ENCODE data around the gene ZNF445.
"Not testable (repeated sequence)": the region's sequence is repeated elsewhere in the genome, so short reads cannot be mapped to it uniquely, and the experiment has no call there.

Gene ZNF445

DNA sequence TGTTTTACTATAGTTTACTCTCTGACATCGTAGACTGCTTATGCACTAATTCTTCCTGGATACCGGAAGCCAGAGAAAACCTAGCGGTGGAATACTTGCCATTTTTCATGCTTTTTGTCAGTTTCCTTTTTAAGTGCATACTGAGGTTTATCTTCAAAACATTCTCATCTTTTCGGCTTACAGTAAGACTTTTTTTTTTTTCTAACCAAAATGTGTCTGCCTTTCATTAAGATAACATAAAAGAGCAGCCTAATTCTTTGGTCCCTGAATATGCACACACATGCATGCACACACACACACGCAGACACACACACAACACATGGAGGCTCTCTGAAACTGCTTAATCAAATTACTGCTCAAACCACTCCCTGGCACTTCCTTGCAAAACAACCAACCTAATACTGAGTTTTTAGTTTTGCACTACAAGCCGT lies 1.3 kb downstream of the ZNF445 start:
- no peak for DNase-seq (ENCODE audit: low read depth in 3 of 3)

DNA sequence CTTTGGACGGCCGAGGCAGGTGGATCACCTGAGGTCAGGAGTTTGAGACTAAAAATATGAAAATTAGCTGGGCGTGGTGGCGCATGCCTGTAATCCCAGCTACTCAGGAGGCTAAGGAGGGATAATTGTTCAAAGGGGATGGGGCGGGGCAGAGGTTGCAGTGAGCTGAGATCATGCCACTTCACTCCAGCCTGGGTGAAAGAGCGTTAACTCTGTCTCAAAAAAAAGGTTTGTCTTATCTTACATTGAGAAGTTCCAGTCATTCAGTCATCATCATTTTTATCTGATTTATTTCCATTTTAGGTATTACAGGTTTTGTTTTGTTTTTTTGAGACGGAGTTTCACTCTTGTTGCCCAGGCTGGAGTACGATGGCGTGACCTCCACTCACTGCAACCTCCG lies 2.6 kb downstream of the ZNF445 start:
- not testable (repeated sequence) for DNase-seq (ENCODE audit: low read depth in 3 of 3)

DNA sequence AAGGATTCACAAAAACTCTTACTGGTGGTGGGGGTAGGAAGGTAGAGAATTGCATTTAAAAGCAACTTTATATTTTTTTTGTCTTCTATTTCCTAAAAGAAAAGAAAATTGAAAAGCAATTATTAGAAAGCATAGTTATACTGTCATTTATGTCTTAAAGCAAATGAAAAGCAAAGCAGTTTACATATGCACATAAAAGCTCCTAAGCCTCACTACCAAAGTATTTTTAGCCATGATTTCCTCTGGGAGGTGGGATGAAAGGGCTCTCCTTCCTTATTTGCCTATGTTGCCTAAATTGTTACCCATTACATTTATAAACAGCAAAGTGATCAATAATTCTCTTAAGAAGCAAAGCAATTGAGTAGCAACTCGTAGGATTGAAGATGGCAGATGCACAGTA lies 7.0 kb downstream of the ZNF445 start:
- DNase-seq (ENCODE audit: low read depth in 3 of 3): no peak

DNA sequence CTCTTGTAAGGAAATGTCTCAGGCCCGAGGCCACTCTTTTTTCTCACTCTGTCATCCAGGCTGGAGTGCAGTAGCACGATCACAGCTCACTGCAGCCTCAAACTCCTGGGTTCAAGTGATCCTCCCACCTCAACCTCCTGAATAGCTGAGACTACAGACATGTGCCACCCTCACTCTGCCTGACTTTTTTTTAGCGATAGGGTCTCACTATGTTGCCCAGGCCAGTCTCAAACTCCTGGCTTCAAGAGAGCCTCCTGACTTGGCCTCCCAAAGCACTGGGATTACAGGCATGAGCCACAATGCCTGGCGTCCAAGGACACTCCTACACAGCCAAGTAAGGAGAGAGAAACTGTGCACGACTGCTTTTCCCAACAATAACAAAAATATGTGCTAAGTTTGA lies 7.6 kb downstream of the ZNF445 start:
- DNase-seq (ENCODE audit: low read depth in 3 of 3): no peak

DNA sequence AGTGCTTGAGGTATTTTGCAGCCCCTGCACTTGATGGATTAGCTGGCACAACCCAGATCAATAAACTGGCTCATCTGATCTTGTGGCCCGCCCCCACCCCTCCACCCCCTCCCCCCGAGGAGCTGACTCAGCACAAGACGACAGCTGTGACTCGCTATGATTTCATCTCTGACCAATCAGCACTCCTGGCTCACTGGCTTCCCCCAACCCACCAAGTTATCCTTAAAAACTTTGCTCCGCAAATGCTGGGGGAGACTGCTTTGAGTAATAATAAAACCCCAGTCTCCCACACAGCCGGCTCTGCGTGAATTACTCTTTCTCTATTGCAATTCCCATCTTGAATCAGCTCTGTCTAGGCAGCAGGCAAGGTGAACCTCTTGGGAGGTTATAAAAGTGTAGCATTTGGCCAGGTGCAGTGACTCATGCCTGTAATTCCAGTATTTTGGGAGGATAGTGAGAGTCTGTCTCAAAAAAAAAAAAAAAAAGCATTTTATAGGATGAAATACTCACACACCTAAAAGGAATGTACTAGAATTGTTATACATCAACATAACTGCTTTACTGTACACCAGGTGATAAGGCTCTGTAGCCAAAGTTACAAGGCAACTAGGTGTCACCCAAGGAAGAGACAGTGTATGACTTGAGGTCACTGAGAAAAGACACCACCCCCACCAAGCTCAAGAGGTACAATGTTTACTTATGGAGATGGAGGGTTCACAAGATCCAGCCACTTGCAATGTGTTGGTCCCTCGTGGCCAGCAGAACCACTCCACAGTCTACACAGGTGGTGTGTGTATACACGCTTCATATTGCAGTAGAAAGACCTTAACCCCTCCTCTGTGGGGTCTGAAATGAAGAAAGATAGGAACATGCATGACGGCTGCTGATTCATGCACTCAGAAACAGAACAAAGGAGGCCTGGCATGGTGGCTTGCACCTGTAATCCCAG lies 8.6 kb downstream of the ZNF445 start:
- DNase-seq (ENCODE audit: low read depth in 3 of 3): no peak

DNA sequence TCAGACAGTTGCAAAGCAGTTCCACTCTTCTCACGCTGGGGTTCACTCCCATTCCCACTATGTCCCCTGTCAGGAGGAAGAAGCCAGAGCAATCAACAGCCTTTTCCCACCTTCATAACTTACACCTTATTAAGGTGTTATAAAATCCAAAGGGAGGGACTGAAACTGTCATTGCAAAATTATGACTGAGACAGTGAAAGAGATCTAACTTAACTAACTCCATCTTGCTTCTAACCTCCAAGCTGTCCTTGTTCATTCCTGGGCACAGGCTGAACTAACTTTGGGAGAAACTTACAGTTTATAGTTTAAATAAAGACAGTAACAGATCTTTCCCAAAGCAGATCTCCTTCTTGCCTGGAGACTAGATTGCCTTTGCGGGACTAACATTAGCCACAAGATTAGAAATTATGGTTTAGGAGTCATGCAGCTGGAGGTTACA lies 9.4 kb downstream of the ZNF445 start:
- not testable (repeated sequence) for DNase-seq (ENCODE audit: low read depth in 3 of 3)

DNA sequence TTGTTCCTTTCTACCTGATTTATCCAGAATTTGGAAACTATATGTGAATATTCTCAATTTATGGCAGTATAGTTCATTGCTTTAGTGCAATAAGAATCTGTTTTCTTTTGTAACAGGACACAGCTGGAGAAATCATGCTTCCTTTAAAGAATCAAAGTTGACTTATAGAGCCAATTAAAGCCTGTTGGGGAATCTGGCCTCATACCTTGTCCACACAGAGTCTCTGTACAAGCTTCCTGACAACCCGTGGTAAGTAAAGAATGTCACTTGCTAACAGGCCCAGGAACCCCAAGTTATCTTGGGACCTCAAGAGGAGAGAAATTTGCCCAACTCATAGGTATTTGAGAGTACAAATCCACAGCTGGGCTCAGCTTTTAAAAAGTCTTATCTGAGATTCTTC lies 10.2 kb downstream of the ZNF445 start:
- no peak for DNase-seq (ENCODE audit: low read depth in 3 of 3)

DNA sequence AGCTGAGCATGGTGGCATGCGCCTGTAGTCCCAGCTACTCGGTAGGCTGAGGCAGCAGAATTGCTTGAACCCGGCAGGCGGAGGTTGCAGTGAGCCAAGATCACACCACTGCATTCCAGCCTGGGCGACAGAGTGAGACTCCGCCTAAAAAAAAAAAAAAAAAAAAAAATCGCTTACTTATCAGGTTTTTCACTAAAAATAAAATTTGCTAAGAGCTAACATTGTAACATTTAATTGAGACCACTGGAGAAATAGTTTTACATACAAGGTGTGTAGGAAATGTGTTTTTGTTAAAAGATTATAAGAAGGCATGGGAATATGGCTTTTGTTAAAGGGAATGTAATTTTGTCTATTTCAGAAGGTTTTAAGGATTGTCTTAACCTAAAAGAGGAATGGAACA lies 12.6 kb downstream of the ZNF445 start:
- not testable (repeated sequence) for DNase-seq (ENCODE audit: low read depth in 3 of 3)

DNA sequence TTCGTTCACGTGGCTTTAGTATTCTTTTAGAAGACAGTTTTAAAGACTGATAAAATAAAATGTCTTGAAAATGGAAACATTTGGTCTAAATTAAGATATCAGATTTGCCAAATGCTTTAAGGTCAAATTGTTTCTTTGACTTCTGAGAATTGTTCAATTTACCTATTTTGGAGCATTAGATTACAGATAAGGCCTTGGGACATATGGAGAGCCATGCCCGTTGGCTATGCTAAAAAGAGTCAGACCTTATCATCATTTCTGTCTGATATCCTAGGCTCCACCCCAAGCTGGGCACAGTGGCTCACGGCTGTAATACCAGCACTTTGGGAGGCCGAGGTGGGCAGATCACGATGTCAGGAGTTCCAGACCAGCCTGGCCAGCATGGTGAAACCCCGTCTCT lies 13.0 kb downstream of the ZNF445 start:
- no peak for DNase-seq (ENCODE audit: low read depth in 3 of 3)

DNA sequence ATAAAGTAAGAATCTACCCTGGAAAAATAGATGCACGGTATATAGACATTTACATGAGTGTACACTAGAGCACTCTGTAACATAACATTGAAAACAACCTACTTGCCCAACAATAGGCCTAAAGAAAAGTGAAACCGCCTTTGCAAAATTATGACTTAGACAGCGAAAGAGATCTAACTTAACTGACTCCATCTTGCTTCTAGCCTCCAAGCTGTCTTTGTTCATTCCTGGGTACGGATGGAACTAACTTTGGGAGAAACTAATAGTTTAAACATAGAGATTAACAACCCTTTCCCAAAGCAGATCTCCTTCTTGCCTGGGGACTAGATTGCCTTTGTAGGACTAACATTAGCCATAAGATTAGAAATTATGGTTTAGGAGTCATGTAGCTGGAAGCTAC lies 17.4 kb downstream of the ZNF445 start:
- not testable (repeated sequence) for DNase-seq (ENCODE audit: low read depth in 3 of 3)

DNA sequence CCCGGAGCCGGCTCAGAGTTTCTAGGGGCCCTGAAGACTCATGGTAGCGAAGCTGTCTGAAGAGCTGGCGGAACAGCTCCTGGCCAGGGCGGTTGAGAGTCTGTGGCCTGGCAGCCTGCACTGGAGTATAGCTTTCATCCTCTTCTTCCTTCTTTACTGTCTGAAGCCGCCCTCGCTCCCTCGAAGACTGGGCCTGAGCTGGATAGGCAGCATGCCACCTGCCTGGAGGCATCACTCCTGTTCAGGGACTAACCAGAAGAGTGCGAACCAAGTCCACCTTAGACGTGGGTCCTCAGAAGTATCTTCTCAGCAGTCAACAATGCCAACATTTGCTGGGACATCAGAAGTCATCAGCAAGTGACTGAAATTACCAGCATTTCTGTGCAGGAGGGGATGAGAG lies 22.2 kb downstream of the ZNF445 start:
- no peak for DNase-seq (ENCODE audit: low read depth in 3 of 3)

DNA sequence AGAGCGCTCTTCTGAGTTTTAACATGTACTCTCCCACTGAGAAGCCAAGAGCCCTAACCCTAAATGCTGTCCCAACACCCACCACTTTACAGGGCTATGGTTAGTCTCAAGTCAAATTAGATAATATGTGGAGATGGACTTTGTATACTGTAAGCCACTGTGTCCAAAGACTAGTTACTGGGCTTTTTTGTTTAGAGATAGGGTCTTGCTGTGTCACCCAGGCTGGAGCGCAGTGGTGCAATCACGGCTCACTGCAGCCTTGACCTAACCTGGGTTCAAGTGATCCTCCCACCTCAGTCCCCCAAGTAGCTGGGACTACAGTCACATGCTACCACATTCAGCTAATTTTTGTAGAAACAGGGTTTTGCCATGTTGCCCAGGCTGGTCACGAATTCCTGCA lies 23.2 kb downstream of the ZNF445 start:
- DNase-seq (ENCODE audit: low read depth in 3 of 3): no peak

DNA sequence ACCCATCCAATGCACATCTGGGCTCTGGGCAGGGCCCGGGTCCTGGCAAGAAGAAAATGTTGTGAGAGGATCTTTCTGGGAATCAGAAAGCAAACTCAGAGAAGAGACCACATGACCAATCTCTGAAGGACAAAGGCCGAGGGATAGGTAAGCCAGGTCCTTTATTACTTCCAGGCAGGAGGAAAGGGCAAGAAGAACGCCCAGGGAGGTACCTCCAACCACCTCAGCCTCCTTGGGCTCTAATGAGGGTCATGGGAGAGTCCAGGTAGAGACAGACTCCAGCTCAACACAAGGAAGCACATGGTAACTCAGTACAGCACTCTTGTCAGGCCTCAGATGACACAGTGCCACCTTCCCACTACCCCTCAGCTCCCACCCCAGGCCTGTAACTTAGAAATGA lies 26.0 kb downstream of the ZNF445 start:
- DNase-seq (ENCODE audit: low read depth in 3 of 3): no peak

DNA sequence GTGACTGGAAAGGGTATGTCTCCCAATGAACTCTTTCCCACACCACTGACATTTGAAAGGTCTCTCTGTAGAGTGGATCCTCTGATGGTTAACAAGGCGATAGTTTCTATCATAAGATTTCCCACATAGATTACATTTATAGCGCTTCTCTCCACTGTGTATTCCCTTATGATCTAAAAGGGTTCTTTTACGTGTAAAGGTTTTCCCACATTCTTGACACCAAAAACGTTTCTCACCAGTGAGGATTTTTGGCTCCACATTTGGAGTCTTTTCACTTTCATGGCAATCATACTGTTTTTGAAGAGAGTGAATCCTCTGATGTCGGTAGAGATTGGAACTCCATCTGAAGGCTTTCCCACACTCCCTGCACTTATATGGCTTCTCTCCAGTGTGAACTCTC lies 30.5 kb downstream of the ZNF445 start:
- no peak for DNase-seq (ENCODE audit: low read depth in 3 of 3)

DNA sequence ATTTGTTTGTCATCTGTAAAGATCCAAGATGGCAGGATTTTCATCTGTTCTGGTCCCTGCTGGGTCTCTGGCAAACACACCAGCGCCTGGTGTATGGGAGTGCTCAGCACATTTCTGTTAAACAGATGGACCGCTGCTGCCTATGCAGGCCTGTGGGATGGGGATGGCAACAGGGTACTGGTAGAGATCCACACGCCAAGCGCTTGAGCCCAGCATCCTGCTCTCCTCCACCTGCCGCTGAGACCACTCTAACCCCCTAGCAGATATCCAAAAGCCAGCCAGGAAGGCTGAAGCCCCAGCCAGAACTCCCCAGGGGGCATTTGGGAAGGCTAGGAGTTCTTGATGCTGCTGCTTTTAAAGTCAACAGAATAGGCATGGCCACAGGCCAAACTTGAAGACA lies 31.7 kb downstream of the ZNF445 start:
- no peak for DNase-seq (ENCODE audit: low read depth in 3 of 3)

DNA sequence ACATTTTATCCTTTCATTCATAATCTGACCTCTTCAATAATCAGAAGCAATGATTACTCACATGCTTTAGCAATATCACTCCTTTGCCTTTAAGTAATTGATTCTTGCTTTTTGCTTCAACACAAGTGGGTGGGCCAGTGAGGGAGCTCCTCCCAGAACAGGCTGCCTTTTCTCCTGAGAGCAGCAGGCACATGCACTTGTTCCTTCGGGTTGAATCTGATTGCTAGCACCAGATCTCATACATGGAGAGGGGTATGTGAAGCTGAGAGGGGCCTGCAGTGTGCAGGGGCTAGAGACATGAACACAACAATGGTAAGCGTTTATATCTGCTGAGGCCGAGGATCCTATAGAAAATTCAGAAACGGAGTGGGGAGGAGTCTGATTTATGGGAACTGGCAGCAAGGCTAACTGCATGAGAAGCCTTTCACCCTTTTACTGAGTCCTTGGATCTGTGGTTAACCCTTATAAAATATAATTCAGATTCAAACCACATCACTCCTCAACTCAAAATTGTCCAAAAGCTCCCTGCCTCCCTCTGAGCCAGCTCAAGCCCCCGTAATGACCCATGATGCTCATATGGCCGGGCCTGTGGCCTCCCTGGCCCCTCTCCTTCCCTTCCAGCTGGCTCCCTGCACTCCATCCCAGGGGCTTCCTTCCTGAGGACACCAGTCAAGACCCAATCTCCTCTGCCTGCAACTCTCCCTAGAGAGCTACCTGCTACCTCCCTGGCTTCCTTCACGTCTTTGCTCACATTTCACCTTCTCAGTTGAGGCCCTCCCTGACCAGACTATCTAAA lies 32.4 kb downstream of the ZNF445 start:
- no peak for DNase-seq (ENCODE audit: low read depth in 3 of 3)

DNA sequence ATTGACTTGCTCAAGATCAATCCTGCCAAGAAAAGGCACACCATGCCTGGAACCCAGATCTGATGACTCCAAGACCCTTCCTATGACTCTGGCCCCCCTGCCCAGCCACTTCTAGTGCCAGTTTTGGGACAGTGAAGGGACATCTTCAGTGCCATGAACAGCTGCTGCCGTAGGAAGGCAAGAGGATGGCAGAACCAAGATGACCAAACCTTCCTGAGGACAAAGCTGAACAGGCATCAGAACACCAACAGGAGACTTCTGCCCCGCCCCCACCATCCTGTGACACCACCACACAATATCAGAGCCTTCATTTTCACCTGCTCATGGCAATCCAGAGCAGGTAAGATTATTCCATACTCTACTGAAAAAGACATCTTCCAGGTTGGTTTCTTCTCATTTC lies 33.0 kb downstream of the ZNF445 start:
- no peak for DNase-seq (ENCODE audit: low read depth in 3 of 3)

DNA sequence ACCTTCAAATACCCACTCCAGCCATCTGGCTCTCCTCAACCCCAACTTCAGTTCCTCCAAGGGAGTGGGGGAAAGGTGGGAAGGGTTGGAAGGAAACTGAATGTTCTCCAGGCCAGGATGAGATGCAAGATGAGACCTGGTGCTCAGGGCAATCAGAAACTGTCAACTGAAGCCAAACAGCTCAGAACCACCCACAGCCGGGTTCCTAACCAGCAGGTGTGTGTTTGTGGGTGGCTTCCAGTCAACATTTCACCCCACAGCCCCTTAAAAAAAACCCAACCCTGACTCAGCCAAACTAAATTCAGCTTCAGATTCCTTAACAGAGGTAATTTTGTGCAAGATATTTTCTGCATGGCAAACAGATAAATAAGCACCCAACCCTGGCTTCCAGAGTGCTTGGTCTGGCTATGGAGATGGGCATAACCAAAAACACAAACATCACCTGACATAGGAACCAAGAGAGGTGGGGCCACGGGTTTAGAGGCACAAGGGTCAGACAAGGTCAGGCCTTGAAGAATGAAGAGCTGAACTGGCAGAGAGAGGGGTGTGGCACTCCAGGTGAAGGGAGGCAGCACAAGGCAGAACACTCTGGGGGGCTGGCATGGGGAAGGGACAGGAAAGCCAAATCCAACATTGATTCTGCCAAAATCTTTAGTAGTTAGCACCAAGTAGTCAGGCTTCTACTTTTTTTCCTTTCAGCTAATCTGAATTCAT lies 34.7 kb downstream of the ZNF445 start:
- DNase-seq (ENCODE audit: low read depth in 3 of 3): no peak

DNA sequence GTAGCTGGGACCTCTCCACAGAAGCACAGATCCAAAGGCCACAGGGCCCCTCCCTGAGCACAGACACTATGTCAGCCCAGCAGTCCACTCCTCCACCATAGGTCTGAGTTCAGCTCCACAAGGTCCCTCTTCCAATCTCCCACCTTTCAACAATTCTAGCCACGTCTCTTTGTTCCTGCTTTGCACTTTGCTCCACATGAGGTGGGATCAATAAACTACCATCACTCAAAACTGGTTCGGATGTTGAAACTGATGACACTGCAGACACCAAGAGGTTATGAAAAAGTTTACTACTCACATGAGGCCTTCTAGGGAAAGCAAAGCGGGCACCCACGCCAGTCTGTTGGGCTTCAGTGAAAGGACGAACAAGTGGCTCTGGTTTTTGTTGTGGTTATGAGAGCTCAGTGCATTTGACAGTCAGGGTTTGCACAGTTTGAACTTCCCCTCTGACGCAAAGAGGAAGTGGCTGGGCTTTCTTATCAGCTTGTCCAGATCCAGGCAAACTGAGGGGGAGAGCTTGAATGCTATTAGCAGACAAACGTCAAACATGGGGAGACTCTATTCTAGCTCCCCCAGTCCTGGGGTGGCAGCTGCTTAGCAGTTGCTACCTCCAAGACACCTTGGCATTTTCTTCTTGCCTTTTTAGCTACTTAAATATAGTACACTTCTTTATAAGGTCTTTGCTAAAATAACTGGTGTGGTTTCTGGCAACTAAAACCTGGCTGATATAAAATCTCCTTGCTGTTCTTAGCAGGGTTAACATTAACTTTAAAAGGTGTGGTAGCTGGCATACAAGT lies 37.8 kb downstream of the ZNF445 start:
- peak; percentile 6 to 18 (median 10) for DNase-seq (ENCODE audit: low read depth in 3 of 3)

DNA sequence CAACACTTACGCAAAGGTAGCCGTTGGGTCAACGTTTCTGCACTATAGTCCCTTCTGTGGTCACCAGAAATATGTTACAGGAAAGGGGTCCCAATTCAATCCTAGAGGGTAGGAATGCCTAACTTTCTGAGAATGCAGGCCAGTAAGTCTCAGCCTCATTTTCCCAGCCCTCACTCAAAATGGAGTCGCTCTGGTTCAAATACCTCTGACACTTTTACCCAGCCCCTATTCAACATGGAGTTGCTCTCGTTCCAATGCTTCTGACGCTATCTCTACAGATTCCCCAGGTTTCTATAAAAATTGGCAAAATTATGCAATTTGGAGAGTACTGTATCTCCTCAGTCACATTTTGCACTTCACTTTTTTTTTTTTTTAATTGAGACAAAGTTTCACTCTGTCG lies 39.7 kb downstream of the ZNF445 start:
- no peak for DNase-seq (ENCODE audit: low read depth in 3 of 3)

DNA sequence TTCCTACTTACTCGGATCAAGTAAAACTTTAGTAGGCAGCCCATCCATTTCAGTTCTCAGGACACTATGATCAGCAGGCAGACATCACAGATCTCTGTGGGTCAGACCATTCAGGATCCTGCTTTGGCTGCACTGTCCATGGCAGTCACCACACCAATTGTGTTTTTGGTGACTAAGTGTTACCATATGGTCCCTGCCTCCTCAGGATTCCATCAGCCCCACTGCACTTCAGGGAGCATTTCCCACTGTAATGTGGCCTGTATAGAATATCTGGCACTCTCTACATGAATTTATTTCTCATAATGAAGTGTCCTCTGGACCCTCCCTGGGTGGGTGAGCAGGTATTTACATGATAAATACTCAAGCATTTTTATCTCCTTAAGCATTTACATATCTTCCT lies 41.3 kb downstream of the ZNF445 start:
- DNase-seq (ENCODE audit: low read depth in 3 of 3): no peak
